ENCODE results near the gene NDEL1.
"Not testable (repeated sequence)": the region's sequence is repeated elsewhere in the genome, so short reads cannot be mapped to it uniquely, and the experiment has no call there.

Gene NDEL1

DNA sequence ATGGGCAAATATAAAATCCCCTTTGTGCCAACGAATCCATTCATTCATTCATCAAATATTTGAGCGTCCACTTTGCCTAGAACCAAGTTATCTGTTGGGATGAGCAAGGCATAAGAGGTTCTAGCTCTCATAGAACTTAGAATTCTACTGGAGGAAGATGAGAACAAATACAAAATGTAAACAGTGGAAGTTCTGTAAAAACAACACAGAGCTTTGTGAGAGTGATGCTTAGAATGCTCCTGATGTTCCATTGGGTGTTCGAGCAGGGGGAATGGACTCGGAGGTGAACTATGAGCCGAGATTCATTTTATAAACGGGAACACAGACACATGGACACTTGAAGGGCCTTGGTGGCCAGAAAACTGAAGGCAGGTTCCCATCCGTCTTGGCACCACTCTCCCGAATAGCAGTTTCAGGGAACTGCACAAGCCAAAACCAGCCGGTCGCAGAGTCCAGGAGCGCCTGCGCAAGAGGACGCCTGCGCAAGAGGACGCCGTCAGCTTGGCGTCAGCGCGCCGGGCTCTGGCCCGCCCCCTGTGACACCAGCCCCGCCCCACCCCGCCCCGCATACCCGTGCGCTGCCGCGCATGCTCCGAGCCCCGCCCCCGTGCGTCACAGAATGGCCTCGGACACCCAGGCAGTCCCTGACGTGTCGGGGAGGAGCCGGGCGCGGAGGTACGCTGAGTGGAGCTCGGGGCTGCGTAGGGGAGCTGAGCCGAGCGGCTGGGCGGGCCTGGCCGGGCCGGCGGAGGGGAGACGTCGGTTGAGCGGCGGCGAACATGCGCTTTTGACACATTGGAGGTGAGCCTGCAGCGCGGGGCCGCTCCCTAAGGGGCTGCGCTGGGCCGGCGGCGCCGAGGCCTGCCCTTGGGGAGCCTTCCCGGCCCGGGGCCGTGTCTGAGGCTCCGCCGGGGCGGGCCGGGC lies at the start of gene NDEL1:
TSS of gene NDEL1 (plus strand) at position 640 of the 924 bp plus-strand sequence. CDS start 8,388 bp downstream, outside the sequence.
- peak within 1 kb of the TSS; percentile 89 for H3K4me3 ChIP-seq (ENCODE audit: low read depth, low read length)

GRCh38 chr17:8386841-8387240 lies 48.8 kb upstream of the NDEL1 start:
- H3K4me3 ChIP-seq (ENCODE audit: low read depth, low read length): no peak overlapping the region

- H3K4me3 ChIP-seq (ENCODE audit: low read depth, low read length): no peak overlapping the region
Observed at GRCh38 chr17:8387914-8388651, 47.6 kb upstream of the NDEL1 start.

- H3K4me3 ChIP-seq (ENCODE audit: low read depth, low read length): no peak overlapping the region
Observed at GRCh38 chr17:8391711-8392110, 44.0 kb upstream of the NDEL1 start.

DNA sequence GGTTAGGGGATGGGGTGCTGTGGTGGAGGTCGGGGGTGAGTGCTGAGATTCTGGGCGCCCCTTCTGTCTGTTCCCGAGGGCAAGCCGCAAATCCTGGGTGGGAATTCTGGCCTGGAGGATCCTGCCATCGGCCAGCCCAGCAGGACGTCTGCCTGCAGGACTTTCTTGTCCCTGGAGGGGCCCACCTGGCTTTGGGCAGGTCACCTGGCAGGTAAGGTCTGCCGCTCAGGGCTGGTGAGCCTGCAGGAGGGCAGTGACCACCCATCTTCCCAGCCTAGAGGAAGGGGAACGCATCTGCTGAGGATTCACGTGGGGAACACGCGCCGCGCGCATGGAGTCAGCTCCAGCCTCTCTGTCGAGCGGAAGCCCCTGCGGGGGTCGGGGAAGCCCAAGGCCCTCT lies 43.4 kb upstream of the NDEL1 start:
- H3K4me3 ChIP-seq (ENCODE audit: low read depth, low read length): no peak overlapping the region

DNA sequence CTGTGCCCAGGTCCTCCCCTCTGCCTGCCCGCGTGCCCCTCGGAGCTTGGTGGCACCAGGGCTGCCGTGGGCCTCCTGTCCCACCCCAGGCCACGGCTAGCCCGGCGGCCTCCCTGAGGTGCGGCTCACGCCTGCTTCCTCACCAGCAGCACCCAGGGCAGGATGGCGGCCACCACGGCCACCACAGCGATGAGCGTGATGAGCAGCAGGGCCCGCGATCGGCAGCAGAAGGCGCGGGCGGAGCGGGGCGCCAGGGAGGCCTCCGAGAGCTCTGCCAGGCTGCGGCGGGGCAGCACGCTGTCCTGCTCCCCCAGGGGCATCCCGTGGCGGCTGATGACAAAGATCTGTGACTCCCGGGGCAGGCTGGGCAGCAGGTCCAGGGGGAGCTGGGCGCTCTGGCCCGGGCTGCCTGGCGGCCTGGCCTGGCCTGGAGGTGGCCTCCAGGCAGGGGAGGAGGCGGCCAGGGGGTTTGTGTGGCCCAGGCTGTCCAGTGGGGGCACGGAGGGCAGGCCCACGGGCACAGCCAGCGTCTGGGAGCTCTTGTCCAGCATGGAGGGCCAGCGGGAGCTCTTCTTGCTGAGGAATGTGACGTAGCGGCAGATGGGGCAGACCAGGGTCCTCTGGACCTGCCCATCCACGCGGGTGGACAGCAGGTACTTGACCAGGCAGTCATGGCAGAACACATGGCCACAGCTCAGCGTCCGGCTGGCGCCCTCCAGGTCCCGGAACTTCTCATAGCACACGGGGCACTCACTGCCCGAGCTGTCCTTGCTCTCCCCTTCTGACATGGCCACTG lies 42.8 kb upstream of the NDEL1 start:
- H3K4me3 ChIP-seq (ENCODE audit: low read depth, low read length): no peak overlapping the region

DNA sequence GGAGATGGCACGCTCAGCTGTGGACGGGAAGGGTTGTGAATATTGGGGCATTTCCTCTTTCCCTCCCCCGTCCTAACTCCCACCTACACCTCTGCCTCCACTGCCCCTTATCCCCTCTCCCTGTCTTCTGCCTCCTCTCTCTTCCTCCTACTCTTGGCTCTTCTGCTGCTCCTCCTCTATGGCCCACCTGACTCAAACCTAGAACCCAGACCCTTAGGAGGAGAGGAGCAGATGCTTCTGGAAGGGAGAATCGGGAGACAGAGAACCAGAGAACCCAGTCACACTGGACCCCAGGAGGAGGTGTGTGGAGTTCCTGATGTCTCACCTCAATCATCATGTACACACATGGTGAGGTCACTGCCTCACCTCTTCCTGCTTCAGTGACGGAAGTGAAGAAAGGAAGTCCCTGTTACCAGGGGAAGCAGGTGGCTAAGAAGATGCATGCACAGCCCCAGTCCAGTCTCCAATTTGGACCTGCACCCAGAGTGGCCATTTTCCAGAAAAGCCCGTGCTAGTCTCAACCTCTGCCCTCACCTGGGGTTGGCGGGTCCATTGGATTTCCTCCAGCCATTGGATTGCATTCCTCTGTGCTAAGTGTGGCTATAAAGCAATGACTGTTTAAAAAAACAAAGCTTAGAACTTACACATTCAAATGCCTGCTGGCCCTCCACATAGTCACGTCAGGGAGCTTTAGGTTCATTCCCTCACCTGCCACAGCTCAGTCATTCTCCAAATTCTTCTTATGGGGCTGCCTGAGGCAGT lies 42.0 kb upstream of the NDEL1 start:
- no peak overlapping the region for H3K4me3 ChIP-seq (ENCODE audit: low read depth, low read length)

DNA sequence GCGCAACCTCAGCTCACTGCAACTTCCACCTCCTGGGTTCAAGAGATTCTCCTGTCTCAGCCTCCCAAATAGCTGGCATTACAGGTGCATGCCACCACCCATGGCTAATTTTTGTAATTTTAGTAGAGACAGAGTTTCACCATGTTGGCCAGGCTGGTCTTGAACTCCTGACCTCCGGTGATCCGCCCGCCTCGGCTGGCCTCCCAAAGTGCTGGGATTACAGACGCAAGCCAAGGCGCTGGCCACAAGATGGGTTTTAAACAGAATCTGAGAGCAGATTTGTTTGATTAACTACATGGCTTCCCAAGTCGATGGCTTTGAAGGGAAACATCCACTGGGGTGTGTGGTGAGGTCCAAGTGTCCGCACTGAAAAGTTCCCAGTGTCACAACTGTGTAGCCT lies 41.2 kb upstream of the NDEL1 start:
- H3K4me3 ChIP-seq (ENCODE audit: low read depth, low read length): not testable (repeated sequence)

DNA sequence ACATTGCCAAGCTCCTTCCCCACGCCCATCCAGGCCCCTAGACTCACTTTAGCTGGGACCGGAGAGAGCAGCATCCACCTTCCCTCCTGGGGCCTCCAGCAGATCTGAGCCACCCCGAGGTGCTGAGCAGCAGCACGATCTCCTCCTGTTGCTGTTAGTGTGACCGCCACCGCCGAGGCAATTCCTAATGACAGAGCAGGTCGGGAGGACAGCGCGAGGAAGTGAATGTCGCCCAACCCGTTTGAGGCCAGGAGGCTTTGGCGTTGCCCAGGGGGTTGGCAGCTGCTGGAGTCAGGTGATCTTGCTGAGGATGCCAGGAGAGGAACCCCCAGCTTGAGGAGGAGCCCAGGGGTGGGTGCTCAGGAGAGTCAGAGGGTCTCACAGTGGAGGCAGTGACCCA lies 38.0 kb upstream of the NDEL1 start, which contains the start of gene RNF222:
TSS of gene RNF222 (minus strand) at position 192 of the 400 bp plus-strand sequence. CDS start 4,366 bp downstream, outside the sequence.
- no peak within 1 kb of the TSS for H3K4me3 ChIP-seq (ENCODE audit: low read depth, low read length)

DNA sequence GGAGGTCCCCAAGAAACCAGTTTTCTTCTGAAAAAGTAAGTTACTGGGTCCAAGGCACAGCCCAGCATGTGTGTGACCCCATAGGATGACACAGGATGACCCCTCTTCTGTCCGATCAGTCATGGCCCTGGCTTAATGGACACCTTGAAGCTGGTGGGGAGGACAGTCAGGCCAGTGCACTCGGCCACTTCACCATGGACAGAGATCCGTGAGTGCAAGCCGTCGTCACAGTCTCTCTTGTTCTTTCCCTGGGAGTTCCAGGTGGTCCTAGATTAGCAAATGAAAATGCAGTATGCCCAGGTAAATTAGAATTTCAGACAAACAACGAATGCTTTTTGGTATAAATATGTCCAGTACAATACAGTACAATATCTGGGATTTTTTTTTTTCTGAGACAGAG lies 36.7 kb upstream of the NDEL1 start:
- no peak overlapping the region for H3K4me3 ChIP-seq (ENCODE audit: low read depth, low read length)

DNA sequence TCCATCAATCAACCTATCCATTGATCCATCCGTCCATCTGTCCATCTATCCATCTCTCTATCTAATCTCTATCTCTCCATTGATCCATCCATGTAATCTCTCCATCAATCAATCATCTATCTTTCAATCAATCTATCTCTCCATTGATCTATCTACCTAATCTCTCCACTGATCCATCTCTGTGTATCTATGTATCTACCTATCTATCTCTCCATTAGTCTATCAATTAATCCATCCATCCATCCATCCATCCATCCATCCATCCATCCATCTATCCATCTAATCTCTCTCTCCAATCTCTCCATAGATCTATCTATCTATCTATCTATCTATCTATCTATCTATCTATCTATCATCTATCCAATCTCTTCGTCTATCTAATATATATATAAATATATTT lies 34.6 kb upstream of the NDEL1 start:
- H3K4me3 ChIP-seq (ENCODE audit: low read depth, low read length): no peak overlapping the region

- no peak overlapping the region for H3K4me3 ChIP-seq (ENCODE audit: low read depth, low read length)
Observed at GRCh38 chr17:8402921-8403536, 32.7 kb upstream of the NDEL1 start.

GRCh38 chr17:8405499-8406016 lies 30.1 kb upstream of the NDEL1 start:
- no peak overlapping the region for H3K4me3 ChIP-seq (ENCODE audit: low read depth, low read length)

GRCh38 chr17:8406174-8406573 lies 29.5 kb upstream of the NDEL1 start:
- no peak overlapping the region for H3K4me3 ChIP-seq (ENCODE audit: low read depth, low read length)

DNA sequence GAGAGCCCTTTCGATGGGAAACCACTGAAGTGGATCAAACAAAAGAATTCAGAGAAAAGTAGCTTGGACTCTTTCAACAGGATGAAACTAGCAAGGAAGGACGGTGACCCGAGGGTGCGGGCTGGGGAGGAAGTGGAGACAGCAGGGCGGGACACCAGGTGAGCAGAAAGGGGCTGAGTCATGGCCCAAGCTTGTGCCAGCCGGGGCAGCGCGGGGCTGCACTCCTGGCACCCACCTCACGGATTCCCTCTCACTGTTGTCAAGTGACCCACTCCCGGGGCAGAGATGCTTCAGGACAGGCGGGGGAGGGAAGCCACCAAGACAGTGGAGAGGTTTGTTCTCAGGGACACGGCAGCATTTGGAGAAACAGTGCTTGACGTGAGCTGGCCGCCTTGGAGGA lies 27.3 kb upstream of the NDEL1 start:
- H3K4me3 ChIP-seq (ENCODE audit: low read depth, low read length): no peak overlapping the region

- no peak overlapping the region for H3K4me3 ChIP-seq (ENCODE audit: low read depth, low read length)
Observed at GRCh38 chr17:8409966-8410882, 25.5 kb upstream of the NDEL1 start.

DNA sequence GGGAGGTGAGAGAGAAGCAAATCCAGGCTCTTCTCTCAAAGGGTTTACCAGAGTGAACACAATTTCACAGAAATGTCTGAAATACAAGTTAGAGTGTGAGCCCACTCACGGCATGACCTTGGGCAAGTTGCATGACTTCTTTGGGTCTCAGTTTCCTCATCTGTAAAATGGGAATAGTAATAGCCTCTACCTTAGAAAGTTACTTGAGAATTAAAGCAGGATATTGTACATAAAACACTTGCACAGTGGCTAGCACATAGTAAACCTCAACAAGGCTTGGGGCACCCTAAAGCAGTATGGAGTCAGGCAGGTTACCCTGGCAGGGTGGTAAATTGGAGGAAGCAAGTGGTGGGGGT lies 24.8 kb upstream of the NDEL1 start:
- no peak overlapping the region for H3K4me3 ChIP-seq (ENCODE audit: low read depth, low read length)

- H3K4me3 ChIP-seq (ENCODE audit: low read depth, low read length): no peak overlapping the region
Observed at GRCh38 chr17:8412089-8412488, 23.6 kb upstream of the NDEL1 start.

DNA sequence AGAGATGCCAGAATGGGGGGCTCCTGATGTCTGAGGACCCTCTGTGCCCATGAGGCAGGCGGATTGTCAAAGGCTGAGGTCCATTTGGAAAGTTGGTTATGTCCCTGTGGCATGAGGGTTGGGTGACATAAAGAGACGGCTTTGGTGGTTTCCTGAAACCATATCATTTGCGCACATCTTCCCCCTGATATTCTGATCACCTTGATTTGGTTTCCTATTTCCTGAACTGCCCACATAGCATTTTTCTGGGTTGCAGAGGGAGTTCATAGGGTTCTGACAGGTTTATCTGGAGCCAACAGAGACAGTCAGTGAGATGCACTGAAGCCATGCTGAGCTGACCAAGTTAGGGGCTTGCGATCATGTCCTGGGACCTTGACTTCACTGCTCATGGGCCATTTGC lies 22.4 kb upstream of the NDEL1 start:
- H3K4me3 ChIP-seq (ENCODE audit: low read depth, low read length): no peak overlapping the region

All from iPS-11a (cell line).